Erythroblast (primary cell): ENCODE measurements around the gene WSCD1.

Experiments
- DNase-seq, 2 experiments: peaks; one replicate each; lab custom pipeline; 2025; lab: John Stamatoyannopoulos, UW
- GATA1 ChIP-seq: IDR thresholded peaks from 2 replicates; pipeline ENCODE4 v1.6.1; 2011; ENCODE audit warnings: low read depth, mild to moderate bottlenecking, control low read depth, low read length, moderate library complexity
- POLR2A ChIP-seq: IDR thresholded peaks from 2 replicates; pipeline ENCODE4 v1.6.1; 2011; ENCODE audit warnings: mild to moderate bottlenecking, low read length

Gene WSCD1

GRCh38 chr17:6069539-6070429 is at the start of gene WSCD1:
TSS of gene WSCD1 (plus strand) at chr17:6070379. CDS start at chr17:6080659, 10,280 bp downstream.
- no peak for DNase-seq

GRCh38 chr17:6021011-6021400 is 49.2 kb upstream of the WSCD1 start:
- no peak for DNase-seq
- TF ChIP-seq GATA1 (no peak), POLR2A (no peak)

More at GRCh38 chr17:6069539-6070429, at the start of gene WSCD1:
- TF ChIP-seq GATA1: no peak
- TF ChIP-seq POLR2A: no peak

- DNase-seq: no peak
Observed at GRCh38 chr17:6021627-6022026, 48.6 kb upstream of the WSCD1 start.

GRCh38 chr17:6023036-6023831 is 46.9 kb upstream of the WSCD1 start:
- DNase-seq: no peak
- TF ChIP-seq GATA1 (no peak), POLR2A (no peak)

More at GRCh38 chr17:6021627-6022026, 48.6 kb upstream of the WSCD1 start:
- TF ChIP-seq GATA1 (no peak), POLR2A (no peak)

GRCh38 chr17:6024576-6024975 is 45.6 kb upstream of the WSCD1 start:
- DNase-seq: no peak
- TF ChIP-seq POLR2A (no peak), GATA1 (no peak)

GRCh38 chr17:6027342-6028024 is 42.7 kb upstream of the WSCD1 start:
- no peak for TF ChIP-seq GATA1
- DNase-seq: no peak

GRCh38 chr17:6028294-6028693 is 41.9 kb upstream of the WSCD1 start:
- no peak for DNase-seq
- no peak for TF ChIP-seq GATA1
- TF ChIP-seq POLR2A: no peak

GRCh38 chr17:6035801-6036394 is 34.3 kb upstream of the WSCD1 start:
- no peak for DNase-seq
- TF ChIP-seq GATA1 (no peak), POLR2A (no peak)

- no peak for DNase-seq
- TF ChIP-seq GATA1 (no peak), POLR2A (no peak)
Observed at GRCh38 chr17:6040504-6040903, 29.7 kb upstream of the WSCD1 start.

GRCh38 chr17:6041246-6041645 is 28.9 kb upstream of the WSCD1 start:
- no peak for DNase-seq
- TF ChIP-seq GATA1: no peak
- TF ChIP-seq POLR2A: no peak

GRCh38 chr17:6043405-6043804 is 26.8 kb upstream of the WSCD1 start:
- no peak for DNase-seq
- TF ChIP-seq POLR2A: no peak
- no peak for TF ChIP-seq GATA1

- DNase-seq: no peak
- TF ChIP-seq POLR2A (no peak), GATA1 (no peak)
Observed at GRCh38 chr17:6044261-6044660, 25.9 kb upstream of the WSCD1 start.
